Hematopoietic multipotent progenitor cell (in vitro differentiated cells): Measurements from ENCODE around the gene DYNLL2. TPM values are rescaled to one million over a fixed set of nuclear protein-coding genes. Genes with fewer than 3 reads are reported as not detected.

Source experiments
- total RNA-seq: library from RNA; depleted of rRNA; stranded (reverse); fragments of >200 nt; gene quantifications from one replicate; pipeline ENCODE4 v1.2.3, GENCODE V29; 2012

Gene DYNLL2
- total RNA-seq, 1 donor, result 14.5 TPM

Other genes starting within 250 kb of the DYNLL2 start
- 11.6 TPM for gene MRPS23, start 233.4 kb upstream of the DYNLL2 start, total RNA-seq
- 0.54 TPM for gene CUEDC1, start 128.0 kb upstream of the DYNLL2 start, total RNA-seq
- 85.1 TPM for gene VEZF1, start 95.2 kb upstream of the DYNLL2 start, total RNA-seq
- 316 TPM for gene SRSF1, start 76.2 kb upstream of the DYNLL2 start, total RNA-seq
- 0.81 TPM for gene OR4D1, start 65.0 kb downstream of the DYNLL2 start, total RNA-seq
- under 0.01 TPM for gene OR4D2, start 83.6 kb downstream of the DYNLL2 start, total RNA-seq
- gene EPX, start 109.3 kb downstream of the DYNLL2 start, total RNA-seq, result 0.54 TPM
- gene MKS1, start 135.8 kb downstream of the DYNLL2 start, total RNA-seq, result 21.3 TPM
- gene LPO, start 155.2 kb downstream of the DYNLL2 start, total RNA-seq, result under 0.01 TPM
- gene MPO, start 197.5 kb downstream of the DYNLL2 start, total RNA-seq, result 371 TPM
- gene TSPOAP1, start 245.4 kb downstream of the DYNLL2 start, total RNA-seq, result 16.7 TPM